ENCODE results near the gene PRMT6. TPM values are rescaled to one million over a fixed set of nuclear protein-coding genes. Genes with fewer than 3 reads are reported as not detected.
"Not testable (repeated sequence)": the region's sequence is repeated elsewhere in the genome, so short reads cannot be mapped to it uniquely, and the experiment has no call there.

PRMT6 gene
- total RNA-seq, result 17.2 and 17.7 TPM in 2 replicates

DNA sequence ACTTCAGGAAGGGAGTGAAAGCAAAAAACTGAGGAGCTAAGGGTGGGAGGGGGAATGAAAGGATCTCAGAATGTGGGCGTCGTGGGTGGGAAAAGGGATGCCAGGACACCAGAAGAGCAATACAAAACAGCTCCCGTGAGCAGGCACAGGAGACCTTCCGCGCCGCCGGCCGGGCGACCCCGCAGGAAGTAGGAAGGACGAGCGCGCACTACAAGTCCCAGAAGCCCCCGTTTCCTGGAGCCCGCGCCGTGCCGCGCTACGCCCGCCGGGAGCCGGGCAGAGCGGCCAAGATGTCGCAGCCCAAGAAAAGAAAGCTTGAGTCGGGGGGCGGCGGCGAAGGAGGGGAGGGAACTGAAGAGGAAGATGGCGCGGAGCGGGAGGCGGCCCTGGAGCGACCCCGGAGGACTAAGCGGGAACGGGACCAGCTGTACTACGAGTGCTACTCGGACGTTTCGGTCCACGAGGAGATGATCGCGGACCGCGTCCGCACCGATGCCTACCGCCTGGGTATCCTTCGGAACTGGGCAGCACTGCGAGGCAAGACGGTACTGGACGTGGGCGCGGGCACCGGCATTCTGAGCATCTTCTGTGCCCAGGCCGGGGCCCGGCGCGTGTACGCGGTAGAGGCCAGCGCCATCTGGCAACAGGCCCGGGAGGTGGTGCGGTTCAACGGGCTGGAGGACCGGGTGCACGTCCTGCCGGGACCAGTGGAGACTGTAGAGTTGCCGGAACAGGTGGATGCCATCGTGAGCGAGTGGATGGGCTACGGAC lies at the start of gene PRMT6:
Gene PRMT6, plus strand, starts transcription at position 249 of the 771 bp plus-strand sequence. Its CDS starts 42 bp downstream, at position 291.
- intact Hi-C loops (cut with micrococcal nuclease), result loop anchor here (1.0 to 5.0 kb wide), 2 partner anchors 86 to 1636 kb away; partner anchors contain the start of gene PRPF38B

GRCh38 chr1:107009281-107009680 lies 47.2 kb upstream of the PRMT6 start:
- intact Hi-C loops (cut with micrococcal nuclease), result no loop called here

DNA sequence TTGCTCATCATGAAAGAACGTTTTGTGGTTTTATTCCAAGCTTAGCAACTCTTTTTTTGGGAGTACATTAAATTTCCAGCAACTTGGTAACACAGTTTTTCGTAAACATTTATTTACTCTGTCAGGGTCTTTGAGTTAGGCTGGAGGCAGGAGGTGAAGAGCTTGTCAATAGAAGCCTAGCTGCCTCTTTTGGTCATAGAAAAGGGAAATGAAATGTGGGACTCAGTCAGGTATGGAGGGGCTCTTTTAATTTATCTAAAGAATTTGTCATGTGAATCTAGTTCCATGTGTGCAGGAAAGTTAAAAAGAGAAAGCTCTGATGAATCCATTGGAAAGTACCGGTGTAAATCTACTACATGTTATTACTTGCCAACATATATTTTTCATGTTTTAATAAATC lies 45.9 kb upstream of the PRMT6 start:
- intact Hi-C loops (cut with micrococcal nuclease), result no loop called here

DNA sequence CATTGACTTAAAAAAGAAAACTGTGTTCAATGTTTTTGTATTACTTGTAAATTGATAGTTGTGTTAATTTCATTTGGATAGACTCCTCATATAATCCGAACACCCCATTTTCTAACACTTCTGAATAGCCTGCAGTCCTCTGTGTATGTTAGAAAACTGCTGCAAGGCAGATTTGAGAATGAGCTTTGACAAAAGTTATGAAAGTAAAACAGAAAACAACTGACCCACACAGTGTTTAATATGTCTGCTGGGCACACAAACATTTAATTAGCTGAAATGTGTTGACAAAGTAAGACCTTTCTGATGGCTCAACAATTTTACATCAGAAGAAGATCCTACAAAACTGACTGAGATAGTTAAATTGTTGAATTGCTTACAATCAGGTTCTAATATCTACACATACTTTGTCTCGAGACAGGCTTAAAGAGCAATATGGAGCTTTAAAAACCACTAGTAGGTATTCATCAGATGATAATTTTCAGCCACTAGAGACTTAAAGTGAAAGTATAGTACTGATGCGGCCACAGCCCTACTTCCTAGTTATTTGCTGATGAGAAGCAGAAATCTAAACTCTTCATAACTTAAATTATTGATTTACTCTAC lies 40.0 kb upstream of the PRMT6 start:
- intact Hi-C loops (cut with micrococcal nuclease), result no loop called here

DNA sequence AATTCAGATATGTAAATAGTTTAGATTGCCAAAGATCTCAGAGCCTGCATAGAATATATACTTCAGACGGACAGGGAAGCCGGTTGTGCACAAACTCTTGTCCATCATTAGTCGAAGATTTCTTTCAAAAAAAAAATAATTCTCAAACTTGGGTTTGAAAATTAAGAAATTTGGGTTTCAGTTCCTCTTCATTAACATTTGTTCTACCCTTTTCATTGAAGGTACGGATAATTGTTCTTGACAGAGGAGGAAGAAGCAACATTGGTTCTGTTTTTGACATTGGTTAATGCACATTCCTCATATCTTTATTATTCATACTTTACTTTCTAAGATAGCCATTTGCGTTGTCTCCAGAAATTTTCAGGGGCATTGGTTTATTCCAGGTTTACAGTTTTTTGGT lies 38.0 kb upstream of the PRMT6 start:
- intact Hi-C loops (cut with micrococcal nuclease), result no loop called here

DNA sequence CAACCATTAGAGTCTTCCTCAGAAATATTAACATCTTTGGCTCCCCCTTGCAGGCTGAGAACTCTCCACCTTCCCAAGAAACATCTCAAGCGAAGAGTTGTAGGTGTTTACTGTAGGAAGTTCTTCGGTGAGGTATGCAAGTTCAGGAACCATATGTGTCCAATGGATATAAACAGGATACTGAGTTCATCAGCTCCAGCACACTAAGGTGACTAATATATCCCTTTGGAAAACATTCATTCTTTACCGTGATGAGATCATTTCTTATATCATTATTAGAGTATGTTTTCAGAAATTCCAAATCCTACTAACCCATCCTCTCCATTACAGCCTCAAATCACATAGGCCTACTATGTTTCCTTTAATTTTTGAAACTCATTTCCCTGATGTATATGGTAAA lies 37.3 kb upstream of the PRMT6 start:
- intact Hi-C loops (cut with micrococcal nuclease), result no loop called here

DNA sequence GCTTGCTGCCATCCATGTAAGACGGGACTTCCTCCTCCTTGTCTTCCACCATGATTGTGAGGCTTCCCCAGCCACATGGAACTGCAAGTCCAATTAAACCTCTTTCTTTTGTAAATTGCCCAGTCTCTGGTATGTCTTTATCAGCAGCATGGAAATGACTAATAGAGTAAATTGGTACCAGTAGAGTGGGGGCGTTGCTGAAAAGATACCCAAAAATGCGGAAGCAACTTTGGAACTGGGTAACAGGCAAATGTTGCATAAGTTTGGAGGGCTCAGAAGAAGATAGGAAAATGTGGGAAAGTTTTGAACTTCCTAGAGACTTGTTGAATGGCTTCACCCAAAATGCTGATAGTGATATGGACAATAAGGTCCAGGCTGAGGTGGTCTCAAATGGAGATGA lies 17.6 kb upstream of the PRMT6 start:
- intact Hi-C loops (cut with micrococcal nuclease), result not testable (repeated sequence)

- intact Hi-C loops (cut with micrococcal nuclease), result not testable (repeated sequence)
These were observed 11.9 kb upstream of the PRMT6 start for GRCh38 chr1:107044310-107045220.

DNA sequence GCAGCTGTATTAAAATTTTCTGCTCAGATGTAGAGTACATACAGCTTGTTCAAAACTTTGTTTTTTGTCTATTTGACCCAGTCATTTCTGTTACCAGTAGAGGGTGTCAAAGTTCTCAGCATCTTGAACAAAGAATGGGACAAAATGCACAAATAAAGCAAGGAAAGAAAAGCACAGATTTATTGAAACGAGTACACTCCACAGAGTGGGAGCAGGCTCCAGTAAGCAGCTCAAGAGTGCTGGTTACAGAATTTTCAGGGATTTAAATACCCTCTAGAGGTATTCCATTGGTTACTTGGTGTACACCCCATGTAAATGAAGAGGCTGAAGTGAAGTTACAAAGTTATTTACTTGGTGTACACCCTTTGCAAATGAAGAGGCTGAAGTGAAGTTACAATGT lies 8.9 kb upstream of the PRMT6 start:
- intact Hi-C loops (cut with micrococcal nuclease), result no loop called here

DNA sequence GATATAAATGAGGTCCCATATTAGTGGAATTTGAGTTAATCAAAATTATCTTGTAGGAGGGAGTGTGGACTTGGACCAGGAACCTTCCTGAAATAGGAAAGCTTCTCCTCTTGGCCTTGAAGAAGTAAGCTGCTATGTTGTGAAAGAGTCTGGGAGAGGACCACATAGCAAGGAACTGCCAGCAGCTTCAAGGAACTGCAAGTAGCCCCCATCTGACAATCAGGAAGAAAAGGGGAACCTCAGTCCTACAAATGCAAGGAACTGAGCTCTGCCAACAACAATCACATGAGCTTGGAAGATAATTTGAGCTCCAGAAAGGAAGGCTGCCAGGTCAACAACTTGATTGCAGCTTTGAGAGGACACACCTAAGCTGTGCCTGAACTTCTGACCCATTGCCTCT lies 8.2 kb upstream of the PRMT6 start:
- intact Hi-C loops (cut with micrococcal nuclease), result no loop called here

DNA sequence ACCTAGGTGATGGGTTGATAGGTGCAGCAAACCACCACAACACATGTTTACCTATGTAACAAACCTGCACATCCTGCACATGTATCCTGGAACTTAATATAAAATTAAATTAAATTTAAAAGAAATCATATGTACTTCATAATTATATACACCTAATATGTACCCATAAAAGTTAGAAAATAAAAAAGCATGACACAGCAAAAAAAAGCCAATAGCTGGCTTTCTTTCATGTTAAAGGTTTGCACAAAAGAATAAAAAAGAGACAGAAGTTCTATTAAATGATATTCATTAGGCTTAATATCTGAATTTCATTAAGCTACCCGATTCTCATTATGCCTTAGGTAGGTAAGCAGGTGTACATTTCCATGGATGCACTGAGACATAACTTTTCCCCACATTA lies 5.2 kb upstream of the PRMT6 start:
- intact Hi-C loops (cut with micrococcal nuclease), result no loop called here

- intact Hi-C loops (cut with micrococcal nuclease), result loop anchor here (1.0 to 5.0 kb wide), 2 partner anchors 86 to 1636 kb away; partner anchors contain the start of gene PRPF38B
These were observed 502 bp upstream of the PRMT6 start for GRCh38 chr1:107055919-107056425.

DNA sequence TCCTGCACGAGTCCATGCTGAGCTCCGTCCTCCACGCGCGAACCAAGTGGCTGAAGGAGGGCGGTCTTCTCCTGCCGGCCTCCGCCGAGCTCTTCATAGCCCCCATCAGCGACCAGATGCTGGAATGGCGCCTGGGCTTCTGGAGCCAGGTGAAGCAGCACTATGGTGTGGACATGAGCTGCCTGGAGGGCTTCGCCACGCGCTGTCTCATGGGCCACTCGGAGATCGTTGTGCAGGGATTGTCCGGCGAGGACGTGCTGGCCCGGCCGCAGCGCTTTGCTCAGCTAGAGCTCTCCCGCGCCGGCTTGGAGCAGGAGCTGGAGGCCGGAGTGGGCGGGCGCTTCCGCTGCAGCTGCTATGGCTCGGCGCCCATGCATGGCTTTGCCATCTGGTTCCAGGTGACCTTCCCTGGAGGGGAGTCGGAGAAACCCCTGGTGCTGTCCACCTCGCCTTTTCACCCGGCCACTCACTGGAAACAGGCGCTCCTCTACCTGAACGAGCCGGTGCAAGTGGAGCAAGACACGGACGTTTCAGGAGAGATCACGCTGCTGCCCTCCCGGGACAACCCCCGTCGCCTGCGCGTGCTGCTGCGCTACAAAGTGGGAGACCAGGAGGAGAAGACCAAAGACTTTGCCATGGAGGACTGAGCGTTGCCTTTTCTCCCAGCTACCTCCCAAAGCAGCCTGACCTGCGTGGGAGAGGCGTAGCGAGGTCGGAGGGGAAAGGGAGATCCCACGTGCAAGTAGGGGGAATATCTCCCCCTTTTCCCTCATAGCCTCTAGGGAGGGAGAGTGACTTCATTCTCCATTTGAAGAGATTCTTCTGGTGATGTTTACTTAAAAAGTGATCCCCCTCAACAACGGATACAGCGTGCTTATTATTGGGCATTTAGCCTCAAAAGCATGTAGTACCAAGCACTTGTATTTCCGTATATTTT lies 991 bp downstream of the PRMT6 start:
- intact Hi-C loops (cut with micrococcal nuclease), result loop anchor here (5.0 kb wide), 1 partner anchor 1635 kb away; the partner anchor contains the start of gene PRPF38B

DNA sequence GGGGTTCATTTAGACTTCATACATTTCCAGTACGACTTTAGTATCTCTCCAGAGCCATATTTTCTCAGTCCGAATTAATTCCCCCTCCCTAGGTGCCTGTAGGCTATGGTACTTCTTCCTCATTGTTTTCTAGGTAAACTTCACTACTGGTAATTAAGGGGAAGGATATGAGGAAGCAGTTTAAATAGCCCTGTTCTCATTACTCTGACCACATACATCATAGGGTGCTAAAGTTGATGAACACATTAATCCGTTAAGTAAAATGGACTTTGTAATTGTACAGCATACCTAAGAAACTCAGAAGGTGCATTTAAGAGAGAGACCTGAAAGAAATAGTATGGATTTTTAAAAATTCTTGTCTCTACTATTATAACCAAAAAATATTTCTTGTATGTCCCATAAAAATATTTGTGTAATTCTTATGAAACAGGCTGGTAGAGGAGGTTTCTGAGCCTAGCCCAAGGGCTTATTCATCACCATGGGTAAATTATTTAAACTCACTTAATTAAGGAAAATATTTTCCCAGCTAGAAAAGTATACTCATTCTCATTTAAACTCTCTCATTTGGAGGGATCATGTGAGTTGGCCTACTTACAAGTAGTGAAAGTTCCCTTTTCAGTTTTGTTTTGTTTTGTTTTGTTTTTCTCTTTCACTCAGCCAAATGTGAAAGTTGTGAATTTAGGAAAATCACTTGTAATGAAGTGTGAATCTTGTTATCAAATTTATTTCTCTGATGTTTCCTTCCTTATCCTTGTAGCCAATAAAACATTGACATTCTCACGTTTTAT lies 2.0 kb downstream of the PRMT6 start:
- intact Hi-C loops (cut with micrococcal nuclease), result loop anchor here (5.0 kb wide), 1 partner anchor 1634 kb away; the partner anchor contains the start of gene PRPF38B

GRCh38 chr1:107061886-107062285 lies 5.4 kb downstream of the PRMT6 start:
- intact Hi-C loops (cut with micrococcal nuclease), result no loop called here

DNA sequence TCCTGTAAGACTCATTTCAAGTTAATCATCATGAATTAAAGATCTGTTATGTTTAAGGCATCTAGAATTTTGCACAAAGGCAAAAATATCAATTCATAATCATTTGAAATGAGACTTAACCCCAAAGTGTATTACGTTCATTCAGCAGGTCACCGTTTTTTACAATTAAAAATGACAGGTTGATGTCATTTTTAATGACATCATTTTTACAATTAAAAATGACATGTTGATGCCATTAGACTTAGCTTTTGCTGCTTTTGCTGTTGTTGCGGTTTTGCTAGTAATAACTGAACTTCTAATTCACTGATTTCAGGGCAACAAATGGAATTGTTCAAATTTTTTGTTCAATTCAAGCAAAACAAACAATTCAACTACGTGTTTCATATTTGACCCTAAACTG lies 17.0 kb downstream of the PRMT6 start:
- intact Hi-C loops (cut with micrococcal nuclease), result no loop called here

- intact Hi-C loops (cut with micrococcal nuclease), result no loop called here
These were observed 20.4 kb downstream of the PRMT6 start for GRCh38 chr1:107076841-107077240.

GRCh38 chr1:107079249-107079648 lies 22.8 kb downstream of the PRMT6 start:
- intact Hi-C loops (cut with micrococcal nuclease), result no loop called here

DNA sequence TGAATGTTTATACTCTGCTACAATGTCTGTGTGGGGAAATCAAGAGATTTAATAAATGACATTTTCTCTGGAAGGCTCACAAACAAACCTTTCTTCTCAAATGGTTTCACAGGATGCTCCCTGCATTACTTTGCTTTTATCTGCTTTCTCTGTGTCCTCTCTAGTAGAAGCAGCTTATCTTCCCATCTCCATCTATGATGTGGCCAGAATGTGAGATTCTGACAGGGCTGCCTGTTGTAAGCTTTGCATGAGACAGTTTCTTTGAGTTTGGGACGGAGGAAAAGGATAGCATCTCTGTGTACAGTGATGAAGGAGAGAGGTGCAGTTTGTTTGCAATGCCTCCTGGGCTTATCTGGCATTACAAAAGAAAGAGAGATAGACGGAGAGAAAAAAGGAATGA lies 24.6 kb downstream of the PRMT6 start:
- intact Hi-C loops (cut with micrococcal nuclease), result no loop called here

- intact Hi-C loops (cut with micrococcal nuclease), result no loop called here
These were observed 34.9 kb downstream of the PRMT6 start for GRCh38 chr1:107091418-107091817.

Measured in T-helper 1 cell treated with Interleukin-12 subunit alpha and Interleukin-12 subunit beta and Interleukin-4 antibody, amounts not matched to agents 30 ng/mL and 1 ng/mL, for 36 hours (primary cell).